ENCODE measurements around the gene LIN7B.

The LIN7B gene

DNA sequence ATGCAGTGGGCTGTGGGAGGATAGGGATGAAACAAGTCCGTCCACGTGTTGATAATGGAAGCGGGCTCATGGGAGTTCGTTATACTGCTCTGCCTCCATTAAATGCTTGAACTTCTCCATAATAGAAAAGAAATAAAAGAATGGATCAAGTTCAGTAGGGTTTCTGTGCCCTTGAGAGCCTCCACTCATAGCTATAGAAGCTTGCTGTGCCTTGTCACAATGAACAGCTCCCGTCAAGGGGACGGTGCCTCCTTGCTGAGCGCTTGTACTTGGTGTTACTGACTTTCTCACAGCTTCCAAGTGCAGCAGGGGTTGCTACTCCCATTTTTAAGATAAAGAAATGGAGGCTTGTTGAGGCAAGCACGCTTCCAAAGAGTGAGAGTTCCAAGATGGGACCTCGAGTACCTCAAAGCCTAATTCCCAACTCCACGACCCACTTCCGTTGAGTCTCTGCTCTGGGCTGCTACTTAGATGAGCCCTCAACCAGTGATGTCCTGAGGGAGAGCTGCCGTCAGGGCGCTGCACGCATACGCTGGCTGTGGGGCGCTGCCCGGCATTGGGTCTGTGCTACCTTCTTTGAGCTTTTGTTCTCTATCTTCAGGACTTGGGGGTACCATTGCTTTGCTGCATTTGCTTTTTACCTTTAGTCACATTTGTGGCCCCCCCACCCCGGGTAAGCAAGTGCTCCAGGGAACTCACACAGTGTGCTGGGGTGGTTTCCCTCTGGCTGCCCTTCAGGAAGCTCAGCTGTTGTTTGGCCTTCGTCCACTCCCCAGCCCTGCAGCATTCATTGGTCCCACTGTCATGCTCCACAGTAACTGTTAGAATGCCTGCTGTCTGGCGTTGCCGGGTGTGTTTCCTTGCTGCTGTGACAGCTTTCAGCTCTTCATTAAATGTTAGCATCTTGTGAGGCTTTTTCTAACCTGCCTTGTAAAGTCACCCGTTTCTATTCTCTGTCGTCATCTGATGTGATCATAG lies 19.4 kb upstream of the LIN7B start:
- no peak for DNase-seq

DNA sequence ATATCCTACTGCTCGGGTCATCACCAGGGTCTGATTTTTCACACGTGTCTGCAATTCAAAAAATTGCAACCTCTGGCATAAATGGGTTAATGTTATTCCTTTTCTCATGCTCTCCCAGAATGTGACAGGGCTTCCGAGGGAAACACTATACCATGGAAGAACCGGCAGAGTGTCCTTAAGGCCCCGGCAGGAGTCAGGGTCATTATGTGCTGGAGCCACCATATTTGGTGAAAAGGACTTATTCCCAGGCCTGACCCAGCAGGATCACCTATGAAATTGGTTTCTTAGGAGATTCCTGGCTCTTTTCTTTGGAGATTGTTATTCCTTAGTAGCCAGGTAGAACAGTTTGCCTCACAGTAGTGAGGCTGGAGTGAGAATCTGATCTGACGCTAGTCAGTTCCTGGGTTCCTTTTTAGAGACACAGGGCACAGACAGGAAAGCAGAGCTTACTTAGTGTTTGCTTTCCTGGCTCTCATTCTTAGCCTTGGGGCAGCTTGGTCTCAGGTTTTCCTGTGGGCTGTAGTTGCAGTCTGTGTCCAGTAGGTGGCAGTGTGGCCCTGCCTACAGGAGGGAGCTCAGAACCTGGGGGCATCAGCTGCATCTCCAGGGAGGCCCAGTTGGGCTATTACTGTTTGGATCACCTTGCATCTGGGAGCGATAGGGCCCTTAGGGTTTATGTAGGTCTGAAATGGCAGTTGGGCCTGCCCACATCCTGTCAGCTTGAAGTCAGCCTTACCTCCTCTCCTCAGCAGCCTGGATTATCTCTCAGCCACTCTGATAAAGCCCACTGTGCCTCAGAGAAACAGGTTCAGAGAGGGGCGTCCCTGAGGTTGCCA lies 16.5 kb upstream of the LIN7B start:
- peak; percentile 58 to 76 for DNase-seq

DNA sequence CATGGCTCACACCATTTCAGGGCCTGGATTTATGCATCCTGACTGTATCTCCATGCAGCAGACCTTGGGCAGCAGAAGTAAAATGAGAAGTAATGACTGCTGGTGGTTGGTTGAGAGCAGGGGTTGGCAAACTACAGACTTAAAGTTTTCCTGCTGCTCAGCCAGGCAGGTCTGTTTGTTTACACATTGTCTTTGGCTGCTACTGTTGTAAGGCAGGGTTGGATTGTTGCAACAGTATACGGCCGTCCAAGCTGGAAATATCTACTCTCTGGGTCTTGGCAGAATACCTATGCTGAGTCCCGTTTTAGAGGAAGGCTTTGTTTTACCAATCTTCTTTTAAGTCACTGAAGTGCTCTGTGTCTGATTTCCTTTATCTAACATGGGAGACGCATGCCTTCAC lies 15.4 kb upstream of the LIN7B start:
- DNase-seq = no peak

DNA sequence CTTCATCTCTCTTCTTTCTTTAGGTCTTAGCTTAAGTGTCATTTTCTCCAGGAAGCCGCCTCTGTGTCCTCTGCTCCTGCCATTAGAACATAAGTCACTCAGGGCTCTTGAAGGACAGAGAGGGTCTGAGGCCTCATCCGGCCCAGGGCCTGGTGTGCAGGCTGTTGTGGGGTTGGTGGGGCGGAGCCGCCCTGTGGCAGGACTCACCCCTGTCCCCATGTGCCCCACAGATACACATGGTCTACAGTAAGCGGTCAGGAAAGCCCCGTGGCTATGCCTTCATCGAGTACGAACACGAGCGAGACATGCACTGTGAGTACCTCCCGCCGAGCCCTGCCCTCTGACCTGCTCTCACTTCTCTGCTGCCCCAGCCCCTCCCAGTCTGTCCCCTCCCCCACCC lies 13.0 kb upstream of the LIN7B start:
- DNase-seq = no peak

DNA sequence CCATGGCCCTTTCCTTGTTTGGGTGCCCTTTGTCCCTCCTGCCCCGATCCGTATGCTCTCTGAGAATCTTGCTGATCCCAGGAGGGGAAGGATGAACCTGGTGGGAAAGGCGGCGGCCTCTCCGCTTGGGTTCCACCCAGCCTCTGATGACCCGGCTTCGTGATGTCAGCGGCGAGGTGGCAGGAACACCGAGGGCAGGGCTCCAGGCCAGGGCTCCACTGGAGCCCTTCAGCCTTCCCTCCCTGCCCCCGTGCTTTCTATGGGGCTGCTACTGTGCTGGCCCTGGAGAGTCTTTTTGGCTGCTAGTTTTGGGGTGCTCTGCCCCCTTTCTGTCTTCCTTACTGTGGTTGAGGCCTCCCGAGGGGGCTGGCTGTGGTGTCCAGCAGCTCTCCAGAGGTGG lies 11.9 kb upstream of the LIN7B start:
- DNase-seq = no peak

DNA sequence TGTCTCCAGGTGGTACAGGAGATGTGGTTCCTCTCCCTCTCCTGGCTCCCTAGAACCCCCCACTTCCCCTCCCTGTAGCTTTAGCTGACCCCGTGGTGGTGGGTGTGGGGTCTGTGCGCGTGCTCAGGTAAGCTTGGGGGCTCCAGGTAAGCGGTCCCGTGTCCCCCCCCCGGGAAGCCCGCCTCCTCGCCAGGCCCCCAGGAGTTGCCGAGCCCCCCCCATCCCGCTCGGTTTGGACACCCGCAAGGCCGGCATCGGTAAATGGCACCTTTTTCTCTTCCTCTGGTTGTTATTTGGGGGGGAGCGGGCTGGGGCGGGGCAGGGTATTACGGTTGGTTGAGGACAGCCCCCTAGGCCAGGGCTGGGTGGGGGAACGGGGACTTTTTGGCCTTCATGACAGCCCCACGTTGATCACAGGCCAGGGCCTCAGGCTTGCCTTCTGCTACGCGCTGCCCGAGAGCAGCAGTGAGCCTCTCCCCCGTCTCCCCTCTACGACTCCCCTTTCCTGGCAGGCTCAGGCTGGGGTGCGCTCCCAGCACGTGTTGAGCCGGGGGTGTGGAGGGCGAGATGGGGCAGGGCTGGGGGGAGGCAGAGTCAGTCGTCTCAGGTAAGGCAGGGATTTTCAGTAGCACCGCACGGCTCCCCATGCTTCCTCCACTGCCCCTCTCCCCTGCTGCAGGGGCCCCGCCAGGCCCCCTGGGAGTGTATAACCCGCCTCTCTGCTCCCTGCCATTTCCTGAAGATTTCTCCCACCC lies 10.7 kb upstream of the LIN7B start:
- no peak for DNase-seq

DNA sequence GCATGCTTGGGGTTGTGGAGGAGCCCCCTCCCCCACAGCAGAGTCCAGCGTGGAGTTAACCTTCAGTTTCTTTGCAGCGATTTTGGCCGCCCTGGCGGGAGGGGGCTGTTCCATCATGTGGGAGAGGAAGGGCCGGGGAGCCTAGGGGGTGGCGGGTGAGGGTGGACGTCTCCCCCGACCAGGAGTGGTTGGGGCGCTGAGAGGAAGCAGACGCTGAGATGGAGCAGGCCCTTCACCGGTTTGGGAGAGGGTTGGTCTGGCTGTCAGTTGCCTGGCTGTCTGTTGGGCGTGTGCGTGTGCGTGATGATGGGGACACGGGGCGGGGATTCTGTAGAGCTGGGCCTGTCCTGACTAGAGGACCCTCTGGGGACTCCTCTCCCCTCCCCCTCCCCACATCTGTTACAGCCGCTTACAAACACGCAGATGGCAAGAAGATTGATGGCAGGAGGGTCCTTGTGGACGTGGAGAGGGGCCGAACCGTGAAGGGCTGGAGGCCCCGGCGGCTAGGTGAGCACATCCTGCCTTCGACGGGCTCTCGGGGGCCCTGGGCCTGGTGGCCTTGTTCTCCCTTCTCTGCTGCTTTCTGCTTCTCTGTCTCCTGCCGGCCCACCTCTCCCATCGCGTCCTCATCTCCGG lies 9.8 kb upstream of the LIN7B start:
- no peak for DNase-seq

DNA sequence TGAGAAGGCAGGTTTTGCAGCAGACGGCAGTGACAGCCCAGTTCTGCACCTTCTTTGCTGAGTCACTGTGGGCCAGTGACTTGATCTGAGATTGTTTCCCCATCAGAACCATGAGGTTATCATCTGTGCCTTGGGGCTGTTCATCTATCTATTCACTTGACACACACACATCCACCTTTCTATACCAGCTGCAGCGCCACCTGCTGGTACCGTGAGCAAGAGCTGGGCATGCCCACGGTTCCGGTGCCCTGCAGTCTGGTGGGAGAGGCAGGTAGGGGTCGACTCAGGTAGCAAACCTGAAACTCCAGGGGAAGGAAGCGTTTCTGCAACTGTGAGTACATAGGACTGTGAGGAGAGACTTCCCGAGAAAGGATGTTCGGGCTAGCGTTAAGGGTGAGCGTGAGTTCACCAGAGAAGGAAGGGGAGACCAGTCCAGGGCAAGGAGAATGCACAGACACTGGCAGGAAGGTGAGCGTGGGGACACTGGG lies 7.5 kb upstream of the LIN7B start:
- peak; percentile 61 to 67 for DNase-seq

DNA sequence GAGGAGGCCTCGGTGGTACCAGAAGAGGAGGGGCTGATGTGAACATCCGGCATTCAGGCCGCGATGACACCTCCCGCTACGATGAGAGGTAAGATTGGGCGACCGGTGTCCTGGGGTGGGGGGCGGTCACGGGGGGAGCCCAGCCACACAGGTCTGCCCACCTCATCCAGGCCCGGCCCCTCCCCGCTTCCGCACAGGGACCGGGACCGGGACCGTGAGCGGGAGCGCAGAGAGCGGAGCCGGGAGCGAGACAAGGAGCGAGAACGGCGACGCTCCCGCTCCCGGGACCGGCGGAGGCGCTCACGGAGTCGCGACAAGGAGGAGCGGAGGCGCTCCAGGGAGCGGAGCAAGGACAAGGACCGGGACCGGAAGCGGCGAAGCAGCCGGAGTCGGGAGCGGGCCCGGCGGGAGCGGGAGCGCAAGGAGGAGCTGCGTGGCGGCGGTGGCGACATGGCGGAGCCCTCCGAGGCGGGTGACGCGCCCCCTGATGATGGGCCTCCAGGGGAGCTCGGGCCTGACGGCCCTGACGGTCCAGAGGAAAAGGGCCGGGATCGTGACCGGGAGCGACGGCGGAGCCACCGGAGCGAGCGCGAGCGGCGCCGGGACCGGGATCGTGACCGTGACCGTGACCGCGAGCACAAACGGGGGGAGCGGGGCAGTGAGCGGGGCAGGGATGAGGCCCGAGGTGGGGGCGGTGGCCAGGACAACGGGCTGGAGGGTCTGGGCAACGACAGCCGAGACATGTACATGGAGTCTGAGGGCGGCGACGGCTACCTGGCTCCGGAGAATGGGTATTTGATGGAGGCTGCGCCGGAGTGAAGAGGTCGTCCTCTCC lies 6.3 kb upstream of the LIN7B start:
- no peak for DNase-seq

DNA sequence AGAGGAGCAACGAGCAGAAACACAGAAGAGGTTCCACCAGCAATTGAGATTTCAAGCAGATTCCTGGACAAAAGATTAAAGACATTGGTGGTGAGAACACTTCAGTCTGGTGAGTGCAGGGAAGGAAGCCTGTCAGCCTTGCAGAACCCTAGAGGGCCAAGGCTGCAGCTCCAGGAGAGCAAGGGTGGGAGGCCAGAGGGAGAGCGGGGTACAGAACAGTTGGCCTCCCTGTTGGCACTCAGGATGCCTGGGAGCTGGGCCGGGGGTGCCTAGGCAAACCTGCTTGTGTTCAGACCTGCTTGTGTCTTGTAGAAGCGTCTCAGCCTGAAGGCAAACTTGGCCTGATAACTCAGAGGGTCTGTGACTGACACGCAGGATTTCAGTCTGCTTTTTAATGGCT lies 5.1 kb upstream of the LIN7B start:
- DNase-seq = no peak

DNA sequence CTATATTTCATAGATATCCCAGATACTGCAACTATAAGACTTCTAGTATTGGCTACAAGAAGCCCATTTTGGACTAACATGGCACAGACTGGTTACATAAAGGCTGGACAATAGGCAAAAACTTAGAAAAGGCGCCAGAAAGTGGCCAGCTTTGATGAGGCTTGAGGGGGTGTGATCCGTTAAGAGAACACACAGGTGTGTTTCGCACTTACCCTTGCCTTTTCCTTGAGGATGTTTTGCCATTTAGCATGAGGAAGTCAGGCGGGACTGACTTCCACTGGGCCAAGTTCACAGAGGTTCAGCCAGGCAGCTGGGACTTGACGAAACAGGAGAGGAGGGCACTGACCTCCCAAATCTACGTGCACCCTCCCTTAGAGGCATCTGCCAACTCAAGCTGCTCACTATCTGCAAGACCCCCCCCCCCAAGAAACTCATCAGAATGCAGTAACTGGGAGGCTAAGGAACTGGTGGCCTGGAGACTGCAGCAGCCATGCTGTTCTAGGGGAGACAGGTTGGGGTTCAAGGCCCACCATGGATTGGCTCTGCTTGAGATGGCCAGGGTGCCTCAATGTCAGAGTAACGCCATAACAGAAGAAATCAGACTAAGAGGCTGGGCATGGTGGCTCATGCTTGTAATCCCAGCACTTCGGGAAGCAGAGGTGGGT lies 4.5 kb upstream of the LIN7B start:
- DNase-seq = no peak

DNA sequence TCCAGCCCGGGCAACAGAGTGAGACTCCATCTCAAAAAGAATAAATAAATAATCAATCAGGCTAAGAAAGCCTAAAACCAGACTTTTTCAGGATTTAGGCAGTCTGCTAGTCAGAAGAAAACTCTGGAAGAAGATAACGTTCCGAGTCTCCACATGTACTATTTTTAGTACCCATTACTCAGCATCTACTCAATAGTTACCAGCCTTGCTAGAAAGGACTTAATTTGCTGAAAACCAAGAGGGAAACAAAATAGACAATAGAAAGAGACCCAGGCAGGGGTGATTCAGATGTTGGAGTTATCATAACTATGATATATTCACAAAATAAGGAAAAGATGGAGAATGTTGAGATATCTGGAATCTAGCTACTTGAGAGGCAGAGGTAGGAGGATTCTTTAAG lies 3.6 kb upstream of the LIN7B start:
- DNase-seq = no peak

DNA sequence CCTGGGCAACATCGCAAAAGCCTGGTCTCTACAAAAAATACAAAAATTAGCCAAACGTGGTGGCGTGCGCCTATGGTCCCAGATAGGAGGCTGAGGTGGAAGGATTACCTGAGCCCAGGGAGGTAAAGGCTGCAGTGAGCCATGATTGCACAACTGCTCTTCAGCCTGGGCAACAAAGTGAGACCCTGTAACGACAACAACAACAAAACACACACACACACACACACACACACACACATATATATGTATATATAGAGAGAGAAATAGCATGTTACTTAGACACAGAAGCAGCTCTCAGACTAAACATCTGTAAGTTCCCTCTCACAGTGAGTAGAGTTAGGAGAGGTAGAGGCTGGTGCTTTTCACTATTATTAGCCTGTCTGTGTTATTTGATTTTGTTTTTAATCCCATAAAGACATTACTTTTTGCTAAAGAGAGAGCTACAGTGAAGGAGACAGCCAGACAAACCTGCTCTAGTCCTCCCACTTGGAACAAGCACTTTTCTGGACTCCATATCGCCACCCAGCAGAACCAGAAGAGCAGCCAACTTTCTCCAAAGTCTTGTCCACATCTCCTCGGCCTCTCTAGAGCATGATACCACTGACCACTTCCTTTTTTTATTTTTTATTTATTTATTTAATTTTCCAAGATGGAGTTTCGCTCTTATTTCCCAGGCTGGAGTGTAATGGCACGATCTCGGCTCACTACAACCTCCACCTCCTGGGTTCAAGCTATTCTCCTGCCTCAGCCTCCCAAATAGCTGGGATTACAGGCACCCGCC lies 2.8 kb upstream of the LIN7B start:
- no peak for DNase-seq

DNA sequence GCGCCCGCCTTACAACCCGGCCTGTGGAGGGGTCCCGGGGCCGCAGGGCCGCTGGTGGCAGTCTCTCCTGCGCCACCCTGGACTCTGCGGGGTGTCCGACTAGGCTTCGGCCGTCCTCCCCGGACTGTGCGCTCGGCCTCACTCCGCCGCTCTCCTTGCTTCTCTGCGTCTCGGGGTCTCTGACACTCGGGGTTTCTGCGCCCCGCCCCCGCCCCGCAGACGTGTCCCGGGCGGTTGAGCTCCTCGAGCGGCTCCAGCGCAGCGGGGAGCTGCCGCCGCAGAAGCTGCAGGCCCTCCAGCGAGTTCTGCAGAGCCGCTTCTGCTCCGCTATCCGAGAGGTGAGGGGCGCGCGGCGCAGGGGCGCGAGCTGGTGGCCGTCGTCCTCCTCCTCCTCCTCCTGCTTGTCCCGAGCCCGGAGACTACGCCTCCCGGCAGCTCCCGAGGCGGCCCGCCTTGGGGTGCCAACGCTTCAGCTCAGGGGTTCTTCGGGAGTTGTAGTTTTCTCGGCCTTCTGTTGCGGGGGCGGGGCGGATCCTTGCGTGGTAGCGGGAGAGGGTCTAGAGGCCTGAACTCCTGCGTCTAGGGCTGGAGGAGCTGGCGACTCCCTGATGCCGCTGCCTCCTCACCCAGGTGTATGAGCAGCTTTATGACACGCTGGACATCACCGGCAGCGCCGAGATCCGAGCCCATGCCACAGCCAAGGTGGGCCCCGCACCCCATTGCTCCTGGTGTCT lies 627 bp downstream of the LIN7B start:
- DNase-seq = peak; percentile 52 to 61

DNA sequence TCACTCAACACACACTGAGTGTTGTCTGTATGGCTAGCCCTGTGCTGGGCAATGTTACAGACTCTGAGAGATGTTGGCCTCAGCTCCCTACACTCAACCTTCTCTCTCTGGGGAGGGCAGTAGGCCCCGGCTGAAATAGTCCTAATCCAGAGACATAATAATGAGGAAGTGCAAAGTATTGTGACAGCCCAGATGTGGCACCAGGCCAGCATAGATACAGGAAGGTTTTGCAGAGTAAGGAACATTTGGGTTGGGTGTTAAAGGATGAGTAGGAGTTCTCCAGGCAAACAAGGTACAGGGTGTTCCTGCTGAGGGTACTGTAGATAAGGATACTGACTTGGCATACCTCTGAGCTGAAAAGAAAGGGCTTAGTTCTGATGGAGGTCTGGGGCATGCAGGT lies 2.4 kb downstream of the LIN7B start:
- DNase-seq = no peak

DNA sequence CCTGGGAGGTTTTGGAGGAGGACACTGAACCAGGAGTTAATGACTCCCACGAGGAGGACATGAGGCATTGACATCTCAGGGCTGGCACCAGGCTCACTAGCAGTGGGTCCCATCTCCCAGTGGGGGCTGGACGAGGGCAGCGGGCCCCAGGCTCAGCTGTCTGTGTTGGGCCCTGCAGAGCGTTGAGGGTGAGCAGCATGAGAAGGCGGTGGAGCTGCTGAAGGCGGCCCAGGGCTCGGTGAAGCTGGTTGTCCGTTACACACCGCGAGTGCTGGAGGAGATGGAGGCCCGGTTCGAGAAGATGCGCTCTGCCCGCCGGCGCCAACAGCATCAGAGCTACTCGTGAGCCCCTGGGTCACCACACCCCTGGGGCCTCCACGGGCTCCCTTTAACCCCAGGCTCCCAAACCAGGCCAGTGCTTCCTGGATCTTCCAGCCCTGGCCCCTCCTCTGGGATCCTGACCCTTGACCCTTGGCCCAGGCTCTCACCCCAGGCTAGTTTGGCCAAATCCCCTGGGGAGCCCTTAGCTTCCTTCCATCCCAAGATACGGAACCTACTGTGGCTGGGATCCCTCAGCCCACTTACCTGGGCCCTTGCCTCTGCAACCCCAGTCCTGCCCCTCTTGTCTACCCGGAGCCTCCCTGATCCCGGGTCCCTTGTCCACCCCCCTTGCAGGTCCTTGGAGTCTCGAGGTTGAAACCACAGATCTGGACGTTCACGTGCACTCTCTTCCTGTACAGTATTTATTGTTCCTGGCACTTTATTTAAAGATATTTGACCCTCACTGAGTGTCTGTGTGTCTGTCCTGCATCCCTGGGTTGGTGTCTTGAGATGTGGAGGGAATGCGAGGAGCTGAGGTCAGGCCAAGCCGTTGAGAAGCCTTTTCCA lies 3.8 kb downstream of the LIN7B start:
- DNase-seq = no peak

DNA sequence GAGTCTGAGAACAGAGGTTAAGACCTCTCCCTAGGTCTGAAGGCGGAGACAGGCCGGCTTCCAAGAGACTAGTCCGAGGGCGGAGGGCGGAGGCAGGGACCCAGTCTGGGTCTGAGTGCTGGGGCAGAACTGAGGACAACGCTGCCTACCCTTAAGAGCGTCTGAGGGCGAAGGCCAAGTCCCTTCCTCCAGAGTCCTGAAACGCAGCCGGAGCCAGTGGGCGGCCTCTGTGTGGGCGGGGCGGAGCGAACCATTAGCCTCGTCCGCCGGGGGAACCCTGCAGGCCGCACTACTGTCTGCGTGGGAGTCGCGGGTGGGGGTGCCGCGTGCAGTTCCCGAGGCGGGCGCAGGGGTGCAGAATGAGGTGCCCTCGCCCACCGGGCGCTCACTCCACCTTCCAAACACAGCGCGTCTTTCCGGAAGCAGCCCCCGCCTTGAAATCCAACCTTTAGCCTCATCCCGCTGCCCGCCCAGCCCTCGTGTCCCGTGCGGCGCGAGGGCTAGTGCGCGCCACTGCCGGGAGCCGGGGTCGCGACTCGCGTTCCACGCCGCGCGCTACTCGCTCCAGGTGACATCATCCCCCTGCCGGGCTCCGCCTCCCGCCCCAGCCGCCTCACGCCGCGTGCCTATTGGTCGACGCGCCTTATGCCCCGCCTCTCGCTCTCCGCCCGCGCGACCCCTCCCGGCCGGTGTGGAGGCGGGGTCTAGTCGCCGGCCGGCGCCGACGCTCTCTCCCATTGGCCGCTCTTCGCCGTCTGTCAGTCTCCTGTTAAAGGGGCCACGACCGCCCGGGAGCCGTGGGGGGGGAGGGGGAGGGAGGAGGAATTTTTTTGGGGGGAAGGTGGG lies 4.6 kb downstream of the LIN7B start, which contains the start of gene C19orf73:
C19orf73 (minus strand) TSS at position 579 of the 846 bp plus-strand sequence; CDS start at position 458, 121 bp downstream.
- peak; percentile 95 to 97 for DNase-seq

Data from activated CD4-positive, alpha-beta T cell treated with anti-CD3 and anti-CD28 coated beads for 4 hours (primary cell).